Measurements from ENCODE around the gene SORCS3. TPM values are rescaled to one million over a fixed set of nuclear protein-coding genes. Genes with fewer than 3 reads are reported as not detected.

Gene SORCS3
- total and polyA plus RNA-seq, 10 of the 15 experiments (the other 5 are each of a cell fraction or from before 2014, with no cell fraction given): 0.01 to 0.04 (median 0.02) TPM; not detected in 7

DNA sequence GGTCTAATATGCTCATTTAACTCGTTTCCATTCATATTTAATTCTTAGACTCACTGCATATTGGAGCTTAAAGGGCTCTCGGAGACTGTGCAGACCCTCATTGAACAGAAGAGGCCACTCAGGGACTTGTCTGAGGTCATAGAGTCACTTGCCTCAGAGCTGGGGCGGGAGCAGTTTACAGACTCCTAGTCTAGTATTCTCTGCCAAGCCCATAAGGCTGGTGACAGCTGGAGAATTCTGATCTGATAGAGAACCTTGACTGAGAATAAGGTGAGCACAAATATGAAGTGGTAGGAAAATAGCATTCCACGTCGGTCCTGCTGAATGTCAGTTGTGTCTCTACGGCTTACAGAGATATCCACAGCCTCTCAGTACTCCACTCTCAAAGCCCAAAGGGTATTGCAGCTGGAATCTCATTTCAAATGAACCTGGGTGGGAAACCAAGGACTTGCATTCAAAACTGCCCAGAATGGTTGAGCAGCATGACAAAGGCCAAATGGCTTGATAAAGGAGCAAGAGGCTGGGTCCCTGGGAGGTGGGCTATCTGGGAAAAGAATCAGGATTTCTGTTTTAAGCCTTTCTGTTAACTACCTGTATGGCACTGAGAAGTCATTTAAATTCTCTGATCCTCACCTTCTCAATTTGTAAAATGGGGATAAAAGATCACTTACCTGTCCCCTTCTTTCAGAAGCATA is 283.2 kb downstream of the SORCS3 start:
- no peak overlapping the region for H3K9ac ChIP-seq (ENCODE audit: control insufficient read depth, insufficient read depth, low read length)
- BruUV-seq (replicated peaks): no TSS peak
- no peak overlapping the region for H2AFZ ChIP-seq (ENCODE audit: control insufficient read depth, low read depth, low read length)
- no peaks in the 10 kb centered on the region for H3K79me2 ChIP-seq (ENCODE audit: control insufficient read depth, insufficient read depth, low read length)
- CTCF ChIA-PET: interaction anchor here (0.7 to 3.1 kb wide), 11 partner anchors 8 to 260 kb away, joined by 3 to 12 read pairs (median 4); no protein-coding TSS in a partner anchor
- no peak for ATAC-seq
- POLR2A ChIA-PET: interaction anchor here (0.5 kb wide), 1 partner anchor 10 kb away, joined by 8 read pairs; no protein-coding TSS in a partner anchor
- H3K27me3 ChIP-seq (replicated peaks in 1 of 2; ENCODE audit: control insufficient read depth in 2 of 2, insufficient read depth in 2 of 2, low read length in 1 of 2): no peaks in the 10 kb centered on the region
- RAD21 ChIA-PET (ENCODE audit: unreplicated experiment): interaction anchor here (1.5 kb wide), 1 partner anchor 156 kb away, joined by 4 read pairs; no protein-coding TSS in a partner anchor
- intact Hi-C loops (cut with micrococcal nuclease; ENCODE audit: unreplicated experiment): loop anchor here (2.0 kb wide), 3 partner anchors 157 to 343 kb away; no protein-coding TSS in a partner anchor
- H3K36me3 ChIP-seq (ENCODE audit: control insufficient read depth in 2 of 2, insufficient read depth in 2 of 2, low read length in 1 of 2): no peaks in the 10 kb centered on the region; a peak in 1 of 4 replicates
- DNase-seq (ENCODE audit: low read depth, low spot score): no peak
- 23% methylated on average over 6 of the region's 6 CpGs for WGBS (ENCODE audit: insufficient coverage, insufficient replicate concordance, low lambda C conversion rate, missing lambda C conversion rate)
- no peak overlapping the region for H3K27ac ChIP-seq (ENCODE audit: control insufficient read depth, insufficient read depth)
- FAIRE-seq: no peak
- in situ Hi-C loops (cut with MboI): no loop called here
- no peaks in the 10 kb centered on the region for H4K20me1 ChIP-seq (ENCODE audit: control insufficient read depth, insufficient read depth)
- H3K4me3 ChIP-seq: no peak overlapping the region
- no peaks in the 10 kb centered on the region for H3K4me1 ChIP-seq (ENCODE audit: control insufficient read depth, insufficient read depth, low read length)
- H3K4me2 ChIP-seq (ENCODE audit: control insufficient read depth, insufficient read depth): no peak overlapping the region
- TF ChIP-seq CREB1 (IDR thresholded peaks at IDR 0.05; ENCODE audit: low read depth) (no peak), CBX3 (IDR thresholded peaks at IDR 0.05; ENCODE audit: borderline replicate concordance, low read depth) (no peak), NFXL1 (IDR thresholded peaks at IDR 0.05; ENCODE audit: borderline replicate concordance) (no peak), CBFB (IDR thresholded peaks at IDR 0.05; ENCODE audit: low read depth) (no peak), NR2F1 (conservative IDR thresholded peaks at IDR 0.05) (no peak), NBN (IDR thresholded peaks at IDR 0.05) (no peak), HDAC6 (IDR thresholded peaks at IDR 0.05; ENCODE audit: unreplicated experiment) (no peak), ESRRA (IDR thresholded peaks at IDR 0.05; ENCODE audit: low read length) (no peak)
- TF ChIP-seq, protein P1, sequence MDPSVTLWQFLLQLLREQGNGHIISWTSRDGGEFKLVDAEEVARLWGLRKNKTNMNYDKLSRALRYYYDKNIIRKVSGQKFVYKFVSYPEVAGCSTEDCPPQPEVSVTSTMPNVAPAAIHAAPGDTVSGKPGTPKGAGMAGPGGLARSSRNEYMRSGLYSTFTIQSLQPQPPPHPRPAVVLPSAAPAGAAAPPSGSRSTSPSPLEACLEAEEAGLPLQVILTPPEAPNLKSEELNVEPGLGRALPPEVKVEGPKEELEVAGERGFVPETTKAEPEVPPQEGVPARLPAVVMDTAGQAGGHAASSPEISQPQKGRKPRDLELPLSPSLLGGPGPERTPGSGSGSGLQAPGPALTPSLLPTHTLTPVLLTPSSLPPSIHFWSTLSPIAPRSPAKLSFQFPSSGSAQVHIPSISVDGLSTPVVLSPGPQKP (IDR thresholded peaks at IDR 0.05; ENCODE audit: low read depth, low read length): no peak
- TF ChIP-seq, protein P2, sequence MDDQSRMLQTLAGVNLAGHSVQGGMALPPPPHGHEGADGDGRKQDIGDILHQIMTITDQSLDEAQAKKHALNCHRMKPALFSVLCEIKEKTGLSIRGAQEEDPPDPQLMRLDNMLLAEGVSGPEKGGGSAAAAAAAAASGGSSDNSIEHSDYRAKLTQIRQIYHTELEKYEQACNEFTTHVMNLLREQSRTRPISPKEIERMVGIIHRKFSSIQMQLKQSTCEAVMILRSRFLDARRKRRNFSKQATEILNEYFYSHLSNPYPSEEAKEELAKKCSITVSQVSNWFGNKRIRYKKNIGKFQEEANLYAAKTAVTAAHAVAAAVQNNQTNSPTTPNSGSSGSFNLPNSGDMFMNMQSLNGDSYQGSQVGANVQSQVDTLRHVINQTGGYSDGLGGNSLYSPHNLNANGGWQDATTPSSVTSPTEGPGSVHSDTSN (IDR thresholded peaks at IDR 0.05; ENCODE audit: insufficient replicate concordance, low read depth, low read length): no peak
- SMC1A ChIA-PET (ENCODE audit: uncharacterized antibody, unreplicated experiment): interaction anchor here (0.7 to 1.6 kb wide), 5 partner anchors 17 to 302 kb away, joined by 3 to 4 read pairs (median 3); no protein-coding TSS in a partner anchor
- H3K9me3 ChIP-seq (replicated peaks; ENCODE audit: control insufficient read depth, insufficient read depth, low read length): no peaks in the 10 kb centered on the region

All from GM12878 (cell line).